NCI-H1048 (cell line): ENCODE results near the gene STK32C.

ENCODE experiments used
- DNase-seq: peaks from one replicate; lab custom pipeline; 2025; lab: John Stamatoyannopoulos, UW

Gene STK32C

GRCh38 chr10:132209978-132210530 lies 97.7 kb downstream of the STK32C start:
- DNase-seq, result no peak

- DNase-seq, result no peak
Measured at GRCh38 chr10:132209130-132209529, 98.6 kb downstream of the STK32C start.

GRCh38 chr10:132208462-132209050 lies 99.2 kb downstream of the STK32C start:
- DNase-seq, result no peak

GRCh38 chr10:132207536-132208461 lies 100.0 kb downstream of the STK32C start:
- DNase-seq, result no peak

GRCh38 chr10:132206806-132207535 lies 100.8 kb downstream of the STK32C start:
- no peak for DNase-seq

- DNase-seq, result no peak
Measured at GRCh38 chr10:132206377-132206745, 101.4 kb downstream of the STK32C start.

- no peak for DNase-seq
Measured at GRCh38 chr10:132205650-132206376, 101.9 kb downstream of the STK32C start.

- DNase-seq, result no peak
Measured at GRCh38 chr10:132204781-132205473, 102.8 kb downstream of the STK32C start.

GRCh38 chr10:132204078-132204780 lies 103.5 kb downstream of the STK32C start:
- no peak for DNase-seq

- DNase-seq, result no peak
Measured at GRCh38 chr10:132203256-132204077, 104.3 kb downstream of the STK32C start.

- no peak for DNase-seq
Measured at GRCh38 chr10:132202070-132202970, 105.4 kb downstream of the STK32C start.

- no peak for DNase-seq
Measured at GRCh38 chr10:132201111-132201969, 106.4 kb downstream of the STK32C start.

- DNase-seq, result no peak
Measured at GRCh38 chr10:132200344-132201110, 107.2 kb downstream of the STK32C start.

- no peak for DNase-seq
Measured at GRCh38 chr10:132199854-132200311, 107.9 kb downstream of the STK32C start.

- DNase-seq, result no peak
Measured at GRCh38 chr10:132199268-132199853, 108.4 kb downstream of the STK32C start.
